ENCODE results near the gene DNAJC25.

Gene DNAJC25

DNA sequence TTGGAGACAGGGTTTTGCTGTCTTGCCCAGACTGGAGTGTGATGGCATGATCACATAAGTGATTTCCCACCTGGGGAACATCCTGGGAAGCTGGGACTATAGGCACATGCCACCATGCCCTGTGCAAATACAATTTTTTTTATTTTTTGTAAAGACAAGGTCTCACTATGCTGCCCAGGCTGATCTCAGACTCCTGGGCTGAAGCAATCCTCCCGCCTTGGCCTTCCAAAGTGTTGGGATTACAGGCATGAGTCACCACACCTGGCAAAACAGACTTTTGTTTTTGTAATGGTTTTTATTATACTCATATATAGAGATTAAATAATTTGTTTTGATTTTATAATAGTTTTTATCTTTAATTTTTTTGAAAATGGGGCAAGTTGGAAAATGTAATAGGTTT lies 14.7 kb downstream of the DNAJC25 start:
- no peaks in the 10 kb centered on the region for H3K9me3 ChIP-seq (ENCODE audit: control insufficient read depth, low read length)
- 100% methylated on average over 1 of the region's 1 CpG for WGBS, 2 experiments
- no peaks in the 10 kb centered on the region for H3K27me3 ChIP-seq (ENCODE audit: control insufficient read depth, insufficient read depth, low read length, poor library complexity, severe bottlenecking)
- H3K4me1 ChIP-seq (ENCODE audit: control insufficient read depth, insufficient read depth, low read length), result no peaks in the 10 kb centered on the region
- H3K4me3 ChIP-seq (ENCODE audit: insufficient read depth, low read depth, low read length), result no peak overlapping the region
- H3K27ac ChIP-seq (ENCODE audit: insufficient read depth, low read depth, low read length, poor library complexity, severe bottlenecking), result no peak overlapping the region
- peaks cover 12% of the 10 kb centered on the region for H3K36me3 ChIP-seq (ENCODE audit: control insufficient read depth, insufficient read depth, low read length)

DNA sequence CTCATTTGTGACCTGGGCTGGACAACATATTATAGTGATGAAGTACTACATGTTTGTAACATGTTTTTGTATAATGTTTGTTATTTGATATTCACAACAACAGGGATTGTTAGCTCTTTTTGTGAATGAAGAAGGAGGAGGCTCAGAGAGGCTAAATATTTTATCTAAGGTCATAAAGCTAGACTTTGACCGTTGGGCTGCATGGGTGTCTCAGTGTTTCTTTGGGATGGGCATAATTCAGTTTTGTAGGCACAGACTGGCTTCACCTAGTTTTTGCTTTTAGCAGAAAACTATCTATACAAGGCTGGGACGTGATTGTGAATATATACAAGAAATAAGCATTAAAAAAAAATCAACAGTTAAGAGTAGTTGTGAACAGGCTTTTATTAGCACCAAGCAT lies 15.3 kb downstream of the DNAJC25 start:
- no peak overlapping the region for H3K4me3 ChIP-seq (ENCODE audit: insufficient read depth, low read depth, low read length)
- 84 to 86% methylated on average over 1 to 2 of the region's 2 CpGs for WGBS, 2 experiments
- H3K36me3 ChIP-seq (ENCODE audit: control insufficient read depth, insufficient read depth, low read length), result peaks cover 12% of the 10 kb centered on the region
- H3K27ac ChIP-seq (ENCODE audit: insufficient read depth, low read depth, low read length, poor library complexity, severe bottlenecking), result no peak overlapping the region
- no peaks in the 10 kb centered on the region for H3K9me3 ChIP-seq (ENCODE audit: control insufficient read depth, low read length)
- no peaks in the 10 kb centered on the region for H3K27me3 ChIP-seq (ENCODE audit: control insufficient read depth, insufficient read depth, low read length, poor library complexity, severe bottlenecking)
- H3K4me1 ChIP-seq (ENCODE audit: control insufficient read depth, insufficient read depth, low read length), result no peaks in the 10 kb centered on the region

DNA sequence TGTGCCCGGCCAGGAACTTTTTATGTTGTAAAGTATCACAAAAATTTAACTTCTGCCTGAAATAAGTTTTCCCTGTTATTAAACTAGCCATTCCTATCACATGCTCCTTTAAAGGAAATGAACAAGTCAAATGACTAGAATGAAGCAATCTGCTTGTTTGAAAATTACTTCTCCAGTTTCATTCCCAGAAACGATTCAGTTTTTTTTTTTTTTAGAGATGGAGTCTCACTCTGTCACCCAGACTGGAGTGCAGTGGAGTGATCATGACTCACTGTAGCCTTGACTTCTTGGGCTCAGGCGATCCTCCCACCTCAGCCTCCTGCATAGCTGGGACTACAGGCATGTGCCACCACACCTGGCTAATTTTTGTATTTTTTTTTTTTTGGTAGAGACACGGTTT lies 16.9 kb downstream of the DNAJC25 start:
- Histone ChIP-seq H3K36me3 (ENCODE audit: control insufficient read depth, insufficient read depth, low read length) (peaks cover 12% of the 10 kb centered on the region), H3K4me3 (ENCODE audit: insufficient read depth, low read depth, low read length) (no peak overlapping the region), H3K9me3 (ENCODE audit: control insufficient read depth, low read length) (no peaks in the 10 kb centered on the region), H3K27me3 (ENCODE audit: control insufficient read depth, insufficient read depth, low read length, poor library complexity, severe bottlenecking) (no peaks in the 10 kb centered on the region), H3K27ac (ENCODE audit: insufficient read depth, low read depth, low read length, poor library complexity, severe bottlenecking) (no peak overlapping the region), H3K4me1 (ENCODE audit: control insufficient read depth, insufficient read depth, low read length) (no peaks in the 10 kb centered on the region)
- 92 to 93% methylated on average over 4 of the region's 4 CpGs for WGBS, 2 experiments

DNA sequence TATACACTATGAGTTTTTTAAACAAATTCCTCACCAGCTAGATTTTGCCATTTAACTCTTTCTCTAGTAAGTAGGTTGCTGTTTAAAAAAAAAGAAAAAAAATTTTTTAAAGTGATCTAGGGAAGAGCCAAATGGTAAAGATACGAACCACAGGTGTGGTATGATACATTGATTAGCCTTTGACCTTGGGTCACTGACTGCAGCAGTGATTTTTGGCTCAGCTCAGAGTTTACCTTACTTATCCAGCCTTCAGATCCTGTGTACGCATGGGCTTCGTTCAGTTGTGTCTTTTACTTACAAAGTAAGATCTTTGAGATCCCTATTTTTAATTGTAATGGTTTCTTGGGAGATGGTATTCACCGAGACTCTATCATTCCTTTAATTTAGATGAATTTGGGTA lies 17.9 kb downstream of the DNAJC25 start:
- no peaks in the 10 kb centered on the region for H3K27me3 ChIP-seq (ENCODE audit: control insufficient read depth, insufficient read depth, low read length, poor library complexity, severe bottlenecking)
- no peaks in the 10 kb centered on the region for H3K9me3 ChIP-seq (ENCODE audit: control insufficient read depth, low read length)
- no peak overlapping the region for H3K27ac ChIP-seq (ENCODE audit: insufficient read depth, low read depth, low read length, poor library complexity, severe bottlenecking)
- H3K4me3 ChIP-seq (ENCODE audit: insufficient read depth, low read depth, low read length), result no peak overlapping the region
- no peaks in the 10 kb centered on the region for H3K4me1 ChIP-seq (ENCODE audit: control insufficient read depth, insufficient read depth, low read length)
- H3K36me3 ChIP-seq (ENCODE audit: control insufficient read depth, insufficient read depth, low read length), result peaks cover 12% of the 10 kb centered on the region
- 91 to 97% methylated on average over 4 of the region's 4 CpGs for WGBS, 2 experiments

DNA sequence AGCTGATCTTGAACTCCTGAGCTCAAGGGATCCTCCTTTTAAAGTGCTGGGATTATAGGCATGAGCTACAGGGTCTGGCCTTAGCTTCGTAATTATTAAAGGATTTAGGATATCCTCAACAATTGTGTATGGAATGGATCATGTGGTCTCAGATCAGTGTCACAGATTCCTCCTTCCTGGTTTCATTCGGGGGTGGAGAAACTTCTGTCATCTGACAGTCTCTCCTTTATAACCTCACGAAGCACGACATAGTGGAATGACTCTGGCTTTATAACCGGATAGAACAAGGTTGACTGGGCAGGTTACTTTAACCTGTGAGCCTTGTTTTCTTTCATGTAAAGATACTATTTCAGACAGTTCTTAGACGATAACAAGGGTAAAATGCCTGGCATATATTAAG lies 25.9 kb downstream of the DNAJC25 start:
- no peaks in the 10 kb centered on the region for H3K36me3 ChIP-seq (ENCODE audit: control insufficient read depth, insufficient read depth, low read length)
- peaks cover 15% of the 10 kb centered on the region for H3K27me3 ChIP-seq (ENCODE audit: control insufficient read depth, insufficient read depth, low read length, poor library complexity, severe bottlenecking)
- H3K27ac ChIP-seq (ENCODE audit: insufficient read depth, low read depth, low read length, poor library complexity, severe bottlenecking), result no peak overlapping the region
- no peak overlapping the region for H3K4me3 ChIP-seq (ENCODE audit: insufficient read depth, low read depth, low read length)
- H3K9me3 ChIP-seq (ENCODE audit: control insufficient read depth, low read length), result no peaks in the 10 kb centered on the region
- 86 to 89% methylated on average over 6 of the region's 6 CpGs for WGBS, 2 experiments
- H3K4me1 ChIP-seq (ENCODE audit: control insufficient read depth, insufficient read depth, low read length), result no peaks in the 10 kb centered on the region

DNA sequence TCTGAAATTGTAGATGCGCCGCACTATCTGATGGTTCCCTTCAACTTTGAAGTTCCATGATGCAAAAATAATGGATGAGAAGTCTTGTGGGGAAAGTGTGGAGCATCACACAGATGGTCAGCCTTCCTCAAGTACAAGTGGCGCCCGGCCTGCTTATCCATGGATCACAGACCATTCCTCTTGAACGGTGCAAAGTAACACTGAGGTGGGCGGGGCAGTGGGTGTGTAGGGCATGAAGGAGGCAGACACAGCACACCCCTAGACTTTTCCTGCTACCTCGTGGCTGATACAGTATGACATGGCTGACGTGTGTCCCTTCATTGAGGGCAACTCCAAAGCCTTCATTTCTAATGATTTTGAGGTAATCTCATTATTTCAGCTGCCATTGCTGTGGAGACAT lies 27.8 kb downstream of the DNAJC25 start:
- Histone ChIP-seq H3K27me3 (ENCODE audit: control insufficient read depth, insufficient read depth, low read length, poor library complexity, severe bottlenecking) (peaks cover 15% of the 10 kb centered on the region), H3K4me1 (ENCODE audit: control insufficient read depth, insufficient read depth, low read length) (peaks cover 9% of the 10 kb centered on the region), H3K27ac (ENCODE audit: insufficient read depth, low read depth, low read length, poor library complexity, severe bottlenecking) (no peak overlapping the region), H3K9me3 (ENCODE audit: control insufficient read depth, low read length) (no peaks in the 10 kb centered on the region), H3K36me3 (ENCODE audit: control insufficient read depth, insufficient read depth, low read length) (no peaks in the 10 kb centered on the region), H3K4me3 (ENCODE audit: insufficient read depth, low read depth, low read length) (no peak overlapping the region)
- 92 to 94% methylated on average over 8 of the region's 8 CpGs for WGBS, 2 experiments

DNA sequence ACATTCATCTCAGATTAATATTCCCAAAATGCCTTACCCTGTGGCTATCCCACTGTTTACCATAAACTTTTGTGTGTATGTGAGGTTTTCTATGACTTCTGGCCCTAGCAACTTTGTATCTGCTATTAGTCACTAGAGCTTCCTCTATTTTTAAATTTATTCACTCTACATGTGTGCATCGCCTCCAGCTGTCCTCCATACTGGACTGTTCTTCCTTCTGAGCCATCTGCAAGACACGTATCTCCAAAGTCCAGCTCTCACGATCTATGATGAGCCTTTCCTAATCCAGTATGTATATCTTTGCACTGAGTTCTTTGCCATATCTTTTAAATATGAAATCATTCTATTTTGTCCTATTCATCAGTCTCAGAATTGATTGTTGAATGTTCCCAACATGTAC lies 28.6 kb downstream of the DNAJC25 start:
- peaks cover 15% of the 10 kb centered on the region for H3K27me3 ChIP-seq (ENCODE audit: control insufficient read depth, insufficient read depth, low read length, poor library complexity, severe bottlenecking)
- WGBS, 2 experiments, result 93% methylated on average over 3 of the region's 3 CpGs
- H3K4me1 ChIP-seq (ENCODE audit: control insufficient read depth, insufficient read depth, low read length), result peaks cover 9% of the 10 kb centered on the region
- H3K27ac ChIP-seq (ENCODE audit: insufficient read depth, low read depth, low read length, poor library complexity, severe bottlenecking), result no peak overlapping the region
- H3K4me3 ChIP-seq (ENCODE audit: insufficient read depth, low read depth, low read length), result no peak overlapping the region
- H3K36me3 ChIP-seq (ENCODE audit: control insufficient read depth, insufficient read depth, low read length), result no peaks in the 10 kb centered on the region
- H3K9me3 ChIP-seq (ENCODE audit: control insufficient read depth, low read length), result no peaks in the 10 kb centered on the region

DNA sequence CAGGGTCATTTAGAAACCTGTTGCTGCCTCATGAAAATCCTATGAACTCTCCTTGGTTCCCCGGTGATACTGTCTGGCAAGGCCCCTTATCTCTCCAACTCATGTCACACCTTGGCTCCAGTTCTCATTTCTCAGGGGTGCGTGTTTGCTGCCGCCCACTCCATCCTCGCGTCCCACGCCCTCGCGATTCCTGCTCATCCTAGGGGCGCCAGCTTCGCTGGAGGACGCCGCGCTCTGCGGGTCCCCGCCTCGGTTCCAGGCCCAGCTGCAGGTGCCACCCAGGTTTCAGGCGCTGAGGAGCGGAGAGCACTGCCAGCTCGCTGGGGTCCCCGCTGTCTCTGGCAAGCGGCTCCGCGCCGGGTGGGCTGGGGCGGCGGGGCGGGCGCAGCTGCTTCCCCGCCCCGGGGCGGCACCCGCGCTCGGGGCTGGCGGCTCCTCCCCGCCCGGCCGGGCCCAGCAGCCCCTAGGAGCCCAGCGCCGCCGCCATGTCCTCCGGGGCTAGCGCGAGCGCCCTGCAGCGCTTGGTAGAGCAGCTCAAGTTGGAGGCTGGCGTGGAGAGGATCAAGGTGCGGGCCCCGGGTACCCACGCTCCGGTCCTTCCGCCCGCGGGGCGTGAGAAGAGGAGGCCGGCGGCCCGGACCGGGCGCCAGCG lies 30.1 kb downstream of the DNAJC25 start, which contains the start of gene GNG10:
Gene GNG10 (plus strand): TSS at position 456 of the 652 bp plus-strand sequence. CDS start 30 bp downstream, at position 486.
- Histone ChIP-seq H3K4me1 (ENCODE audit: control insufficient read depth, insufficient read depth, low read length) (peaks cover 9% of the 10 kb centered on the region), H3K27ac (ENCODE audit: insufficient read depth, low read depth, low read length, poor library complexity, severe bottlenecking) (no peak within 1 kb of the TSS), H3K4me3 (ENCODE audit: insufficient read depth, low read depth, low read length) (peak within 1 kb of the TSS; percentile 67), H3K36me3 (ENCODE audit: control insufficient read depth, insufficient read depth, low read length) (no peaks in the 10 kb centered on the region), H3K27me3 (ENCODE audit: control insufficient read depth, insufficient read depth, low read length, poor library complexity, severe bottlenecking) (peaks cover 15% of the 10 kb centered on the region), H3K9me3 (ENCODE audit: control insufficient read depth, low read length) (no peaks in the 10 kb centered on the region)
- 1% methylated on average over 61 of the region's 61 CpGs for WGBS, 2 experiments

DNA sequence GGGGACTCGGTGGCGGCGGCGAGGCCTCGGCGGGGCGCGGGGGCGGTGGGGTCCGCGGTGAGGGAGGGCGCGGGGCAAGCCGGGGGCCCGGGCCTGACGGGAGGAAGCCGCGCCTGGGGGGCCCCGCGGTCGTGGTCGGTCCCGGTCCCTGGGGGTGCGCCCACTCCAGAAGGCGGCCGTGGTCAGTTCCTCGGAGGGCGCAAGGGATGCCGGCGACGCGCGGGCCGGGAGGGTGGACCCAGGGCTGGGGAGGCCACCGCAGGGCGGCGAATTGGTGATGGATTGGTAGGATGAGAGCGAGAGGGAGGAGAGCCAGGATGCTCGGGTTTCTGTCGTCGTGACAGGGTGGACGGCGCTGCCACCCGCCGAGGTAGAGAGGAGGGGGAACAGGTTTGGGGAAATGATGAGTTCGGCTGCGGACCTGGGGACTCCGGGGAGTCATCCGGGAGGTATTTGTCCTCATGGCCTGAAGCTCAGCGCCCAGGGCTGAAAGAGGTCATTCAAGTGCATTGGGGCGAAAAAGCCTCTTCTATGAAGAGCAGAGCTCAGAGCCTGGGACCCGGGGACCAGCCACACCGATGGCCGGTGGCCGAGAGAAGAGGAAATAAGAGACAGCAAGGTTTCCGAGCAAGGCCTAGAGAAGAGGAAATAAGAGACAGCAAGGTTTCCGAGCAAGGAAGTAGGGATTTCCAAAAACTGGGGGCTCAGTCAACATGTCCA lies 30.8 kb downstream of the DNAJC25 start:
- Histone ChIP-seq H3K27me3 (ENCODE audit: control insufficient read depth, insufficient read depth, low read length, poor library complexity, severe bottlenecking) (peaks cover 15% of the 10 kb centered on the region), H3K9me3 (ENCODE audit: control insufficient read depth, low read length) (no peaks in the 10 kb centered on the region), H3K4me3 (ENCODE audit: insufficient read depth, low read depth, low read length) (peak overlapping the region; percentile 67), H3K4me1 (ENCODE audit: control insufficient read depth, insufficient read depth, low read length) (peaks cover 9% of the 10 kb centered on the region), H3K27ac (ENCODE audit: insufficient read depth, low read depth, low read length, poor library complexity, severe bottlenecking) (no peak overlapping the region), H3K36me3 (ENCODE audit: control insufficient read depth, insufficient read depth, low read length) (no peaks in the 10 kb centered on the region)
- WGBS, 2 experiments, result 2% methylated on average over 57 of the region's 57 CpGs

DNA sequence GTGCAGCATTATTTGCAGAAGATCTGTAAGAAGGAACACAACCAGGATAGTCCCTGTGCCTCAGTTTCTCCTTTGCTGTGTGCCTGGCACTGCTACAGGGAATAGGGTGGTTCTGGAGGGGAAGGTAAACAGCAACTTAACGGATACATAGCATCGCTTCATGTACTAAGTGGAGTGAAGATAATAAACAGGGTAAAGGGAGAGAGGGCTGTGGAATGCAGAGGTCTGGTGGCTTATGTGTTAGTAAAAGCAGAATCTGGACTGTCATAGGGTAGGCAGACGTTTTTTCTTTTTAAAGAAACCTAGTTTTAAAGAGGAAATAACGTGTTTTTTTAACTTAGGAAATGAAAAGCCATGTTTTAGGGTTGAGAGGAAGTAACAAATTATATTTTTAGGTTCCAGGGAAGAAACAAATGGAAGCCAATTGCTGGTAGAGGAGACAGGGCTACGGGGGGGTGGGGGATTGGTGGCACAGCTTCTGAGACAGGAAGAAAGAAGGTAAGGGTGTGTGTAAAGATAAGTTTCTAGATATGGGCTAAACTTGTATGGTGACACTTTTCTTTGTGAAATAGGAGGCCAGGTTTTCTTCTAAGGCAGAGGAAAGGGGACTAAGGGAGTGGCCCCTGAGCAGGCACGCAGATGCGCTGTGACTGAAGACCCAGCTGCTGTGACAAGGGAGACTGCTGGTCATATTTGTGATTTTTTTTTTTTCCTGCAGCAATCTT lies 31.6 kb downstream of the DNAJC25 start:
- no peaks in the 10 kb centered on the region for H3K36me3 ChIP-seq (ENCODE audit: control insufficient read depth, insufficient read depth, low read length)
- peaks cover 9% of the 10 kb centered on the region for H3K4me1 ChIP-seq (ENCODE audit: control insufficient read depth, insufficient read depth, low read length)
- H3K27me3 ChIP-seq (ENCODE audit: control insufficient read depth, insufficient read depth, low read length, poor library complexity, severe bottlenecking), result peaks cover 15% of the 10 kb centered on the region
- H3K27ac ChIP-seq (ENCODE audit: insufficient read depth, low read depth, low read length, poor library complexity, severe bottlenecking), result no peak overlapping the region
- H3K9me3 ChIP-seq (ENCODE audit: control insufficient read depth, low read length), result no peaks in the 10 kb centered on the region
- H3K4me3 ChIP-seq (ENCODE audit: insufficient read depth, low read depth, low read length), result peak overlapping the region; percentile 67
- WGBS, 2 experiments, result 62 to 65% methylated on average over 7 of the region's 7 CpGs

Data from ectodermal cell (in vitro differentiated cells).